GM19193 (cell line): ENCODE measurements around the gene NUP62CL.

Experiments used
- POLR2A ChIP-seq: IDR thresholded peaks from 4 replicates; pipeline ENCODE4 v1.6.1; 2011; ENCODE audit not compliant: insufficient read depth, insufficient read length; ENCODE audit errors: extremely low read depth

Gene NUP62CL

GRCh38 chrX:107167163-107167921 is 38.9 kb downstream of the NUP62CL start:
- TF ChIP-seq POLR2A = no peak

- TF ChIP-seq POLR2A = no peak
These were observed 51.2 kb downstream of the NUP62CL start for GRCh38 chrX:107154787-107155620.

- TF ChIP-seq POLR2A = no peak
These were observed 53.2 kb downstream of the NUP62CL start for GRCh38 chrX:107153005-107153404.

GRCh38 chrX:107146670-107147069 is 59.6 kb downstream of the NUP62CL start:
- TF ChIP-seq POLR2A = no peak

DNA sequence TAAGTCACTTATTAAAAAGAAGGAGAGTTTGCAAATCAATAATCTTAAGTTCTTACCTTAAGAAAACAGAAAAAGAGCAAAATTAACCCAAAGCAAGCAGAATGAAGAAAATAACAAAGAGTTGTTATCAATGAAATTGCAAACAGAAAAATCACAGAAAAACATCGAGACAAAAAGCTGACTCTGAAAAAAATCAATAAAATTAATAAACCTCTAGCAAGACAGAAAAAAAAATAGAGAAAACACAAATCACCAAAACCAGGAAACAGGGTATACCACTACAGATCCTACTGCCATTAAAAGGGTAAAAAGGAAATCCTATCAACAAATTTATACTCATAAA is 70.3 kb downstream of the NUP62CL start:
- no peak for TF ChIP-seq POLR2A

GRCh38 chrX:107135049-107135964 is 70.9 kb downstream of the NUP62CL start:
- no peak for TF ChIP-seq POLR2A

GRCh38 chrX:107123750-107124149 is 82.5 kb downstream of the NUP62CL start:
- TF ChIP-seq POLR2A = no peak

DNA sequence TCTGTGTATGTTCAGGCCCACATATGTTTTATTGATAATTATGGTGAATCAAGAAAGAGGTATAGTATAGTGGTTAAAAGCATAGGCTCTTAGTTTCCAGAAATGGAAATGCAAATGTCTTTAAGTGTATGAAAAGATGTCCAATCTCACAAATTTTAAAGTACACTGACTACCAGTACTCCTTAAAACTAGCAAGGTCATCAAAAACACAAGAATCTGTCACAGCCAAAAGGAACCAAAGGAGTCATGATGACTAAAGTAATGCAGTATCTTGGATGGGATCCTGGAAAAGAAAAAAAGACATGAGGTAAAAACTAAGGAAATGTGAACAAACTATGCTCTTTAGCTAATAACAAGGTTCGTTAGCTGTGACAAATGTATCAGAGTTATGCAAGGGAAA is 87.0 kb downstream of the NUP62CL start:
- TF ChIP-seq POLR2A = no peak

DNA sequence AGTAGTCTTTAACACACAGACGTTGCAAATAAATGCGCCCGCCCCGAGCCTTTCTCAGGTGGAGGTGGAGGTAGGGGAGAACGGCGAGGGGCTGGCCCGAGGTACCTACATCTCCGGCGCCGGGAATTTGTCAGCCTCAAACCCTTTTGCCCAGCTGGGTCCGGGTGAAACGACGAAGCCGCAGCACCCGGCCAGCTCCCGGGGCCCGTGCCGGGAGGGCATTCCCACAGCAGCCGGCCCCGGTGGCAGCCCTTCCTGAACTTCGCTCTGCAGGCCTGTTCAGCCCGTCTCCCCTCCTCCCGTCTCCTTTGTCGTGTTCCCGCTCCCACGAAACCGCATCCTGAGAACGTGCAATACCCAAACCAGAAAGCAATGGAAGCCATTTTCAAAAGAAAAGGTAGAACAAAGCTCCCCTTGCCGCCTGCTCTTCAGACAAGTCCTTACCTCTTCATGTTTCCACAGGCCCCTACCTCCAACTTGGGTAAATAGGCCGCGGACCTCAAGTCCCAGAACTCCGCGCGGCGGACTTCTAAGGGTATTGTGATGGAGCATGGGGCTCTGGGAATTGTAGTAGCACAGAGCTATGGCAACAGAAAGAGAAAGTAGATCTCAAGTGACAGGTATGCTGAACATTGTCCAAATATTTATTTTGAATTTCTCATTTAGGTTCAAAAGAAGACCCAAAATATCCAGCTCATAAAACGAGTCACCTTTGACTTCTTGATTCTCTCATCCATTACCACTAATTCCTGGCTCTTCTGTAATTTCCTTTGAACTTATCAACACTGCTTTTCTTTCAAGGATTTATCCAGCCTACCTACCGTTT is 87.7 kb downstream of the NUP62CL start, which contains the start of gene RBM41:
TSS of gene RBM41 (minus strand) at position 501 of the 826 bp plus-strand sequence. CDS start at position 452, 49 bp downstream.
- TF ChIP-seq POLR2A = no peak

GRCh38 chrX:107117993-107118321 is 88.3 kb downstream of the NUP62CL start:
- no peak for TF ChIP-seq POLR2A

- no peak for TF ChIP-seq POLR2A
These were observed 98.8 kb downstream of the NUP62CL start for GRCh38 chrX:107107459-107107858.

DNA sequence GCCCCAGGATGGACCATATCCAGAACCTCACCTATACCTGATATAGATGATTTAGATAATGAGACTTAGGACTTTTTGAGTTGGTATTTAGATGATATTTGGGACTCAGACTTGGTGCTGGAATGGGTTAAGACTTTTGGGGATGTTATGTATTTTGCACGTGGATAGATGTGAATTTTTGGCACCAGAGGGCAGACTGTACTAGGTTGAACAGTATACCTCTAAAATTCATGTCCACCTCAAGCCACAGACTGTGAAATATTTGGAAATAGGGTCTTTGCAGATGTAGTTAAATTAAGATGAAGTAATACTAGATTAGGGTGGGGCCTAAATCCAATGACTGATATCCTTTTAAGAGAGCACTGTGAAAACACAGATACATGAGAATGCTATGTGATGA is 103.3 kb downstream of the NUP62CL start:
- no peak for TF ChIP-seq POLR2A

GRCh38 chrX:107076158-107076557 is 130.1 kb downstream of the NUP62CL start:
- TF ChIP-seq POLR2A = no peak
